DMS 273 treated with DMSO at 0.1 percent for 48 hours (cell line): ENCODE measurements around the gene TBCA.

Experiments used
- DNase-seq: peaks from one replicate; lab custom pipeline; 2025; lab: John Stamatoyannopoulos, UW

TBCA gene

GRCh38 chr5:77642738-77643653 is 133.1 kb downstream of the TBCA start:
- DNase-seq, result no peak

GRCh38 chr5:77641963-77642737 is 134.0 kb downstream of the TBCA start:
- DNase-seq, result no peak

- no peak for DNase-seq
These were observed 134.7 kb downstream of the TBCA start for GRCh38 chr5:77641397-77641943.
